Measurements from ENCODE around the gene PPFIA3.

- TF ChIP-seq CTCF (IDR thresholded peaks at IDR 0.05; ENCODE audit: poor library complexity) (no peak), EZH2 (IDR thresholded peaks at IDR 0.05; ENCODE audit: borderline replicate concordance) (no peak)
These were observed 1.5 kb downstream of the PPFIA3 start for GRCh38 chr19:49120868-49121267.
